Mesenchymal stem cell (in vitro differentiated cells and primary cell): ENCODE measurements around the gene PEX11A.
A peak's percentile ranks its signal among the peaks of the same experiment; 100 is the strongest.
"Not testable (repeated sequence)": the region's sequence is repeated elsewhere in the genome, so short reads cannot be mapped to it uniquely, and the experiment has no call there.

ENCODE experiments used
- DNase-seq: peaks from one replicate; pipeline ENCODE4 v3.0.0-alpha.2; 2013
- H2AFZ ChIP-seq: one replicate; pipeline ENCODE4 v1.6.1; 2013; ENCODE audit warnings: low read depth, mild to moderate bottlenecking, control low read depth, inconsistent platforms, low read length, moderate library complexity
- H2AK5ac ChIP-seq: 2 replicates; pipeline ENCODE4 v1.6.1; 2013; ENCODE audit warnings: low read length, moderate library complexity, mild to moderate bottlenecking, inconsistent platforms; ENCODE audit not compliant: severe bottlenecking
- H2BK120ac ChIP-seq: one replicate; pipeline ENCODE4 v1.6.1; 2013; ENCODE audit warnings: low read depth, mild to moderate bottlenecking, inconsistent platforms, low read length, moderate library complexity
- H2BK12ac ChIP-seq, 2 experiments: one replicate each; pipeline ENCODE4 v1.6.1; 2013; ENCODE audit warnings: inconsistent platforms in 2 of 2, low read length in 2 of 2, mild to moderate bottlenecking in 2 of 2, moderate library complexity in 2 of 2, control low read depth in 1 of 2
- H2BK15ac ChIP-seq: one replicate; pipeline ENCODE4 v1.6.1; 2013; ENCODE audit warnings: mild to moderate bottlenecking, low read depth, inconsistent platforms; ENCODE audit not compliant: poor library complexity, severe bottlenecking
- H2BK5ac ChIP-seq: 2 replicates; pipeline ENCODE4 v1.6.1; 2013; ENCODE audit warnings: low read depth, mild to moderate bottlenecking, low read length, control low read depth, inconsistent platforms; ENCODE audit not compliant: poor library complexity, severe bottlenecking
- H3K14ac ChIP-seq, 2 experiments: one replicate each; pipeline ENCODE4 v1.6.1; 2013; ENCODE audit warnings: inconsistent platforms in 2 of 2, low read length in 2 of 2, control low read depth in 1 of 2, mild to moderate bottlenecking in 1 of 2, moderate library complexity in 1 of 2
- H3K18ac ChIP-seq, 2 experiments: one replicate each; pipeline ENCODE4 v1.6.1; 2013; ENCODE audit warnings: inconsistent platforms in 2 of 2, low read length in 2 of 2, control low read depth in 1 of 2, low read depth in 1 of 2, mild to moderate bottlenecking in 1 of 2
- H3K23ac ChIP-seq, 2 experiments: one replicate each; pipeline ENCODE4 v1.6.1; 2013; ENCODE audit warnings: inconsistent platforms in 2 of 2, low read length in 2 of 2, mild to moderate bottlenecking in 2 of 2, moderate library complexity in 2 of 2, control low read depth in 1 of 2
- H3K27ac ChIP-seq: 2 replicates; pipeline ENCODE4 v1.5.1; 2013; ENCODE audit warnings: mild to moderate bottlenecking, moderate library complexity, low read length, control low read depth, inconsistent platforms; ENCODE audit not compliant: poor library complexity, severe bottlenecking
- H3K27me3 ChIP-seq, 2 experiments: 2 replicates each; pipeline versions ENCODE4 v1.6.1 to v1.7.0; 2013; ENCODE audit warnings: low read length in 2 of 2, mild to moderate bottlenecking in 2 of 2, moderate library complexity in 2 of 2, control low read depth in 1 of 2, inconsistent platforms in 1 of 2; ENCODE audit not compliant: control insufficient read depth in 1 of 2, insufficient read depth in 1 of 2
- H3K36me3 ChIP-seq, 2 experiments: 2 replicates each; pipeline versions ENCODE4 v1.6.1 to v1.7.0; 2013; ENCODE audit warnings: low read length in 2 of 2, control low read depth in 1 of 2, inconsistent platforms in 1 of 2, low read depth in 1 of 2, mild to moderate bottlenecking in 1 of 2; ENCODE audit not compliant: insufficient read depth in 2 of 2, control insufficient read depth in 1 of 2
- H3K4ac ChIP-seq, 2 experiments: one replicate each; pipeline ENCODE4 v1.6.1; 2013; ENCODE audit warnings: inconsistent platforms in 2 of 2, low read length in 2 of 2, mild to moderate bottlenecking in 2 of 2, moderate library complexity in 2 of 2, control low read depth in 1 of 2, low read depth in 1 of 2
- H3K4me1 ChIP-seq: 2 replicates; pipeline ENCODE4 v1.6.1; 2013; ENCODE audit warnings: low read depth, low read length, control low read depth; ENCODE audit not compliant: control insufficient read depth, insufficient read depth
- H3K4me2 ChIP-seq: 2 replicates; pipeline ENCODE4 v1.6.1; 2013; ENCODE audit warnings: low read length, mild to moderate bottlenecking, inconsistent platforms; ENCODE audit not compliant: poor library complexity, severe bottlenecking
- H3K4me3 ChIP-seq, 2 experiments: 2 replicates each; pipeline versions ENCODE4 v1.5.1 to v1.7.0; 2013; ENCODE audit warnings: low read length in 2 of 2, mild to moderate bottlenecking in 2 of 2, control low read depth in 1 of 2, low read depth in 1 of 2; ENCODE audit not compliant: insufficient read depth in 1 of 2
- H3K79me1 ChIP-seq: replicated peaks from 2 replicates; pipeline ENCODE4 v1.6.1; 2013; ENCODE audit warnings: mild to moderate bottlenecking, control low read depth, low read length, inconsistent platforms; ENCODE audit not compliant: poor library complexity, severe bottlenecking
- H3K9ac ChIP-seq: 2 replicates; pipeline ENCODE4 v1.7.0; 2013; ENCODE audit warnings: mild to moderate bottlenecking, low read length, moderate library complexity
- H3K9me3 ChIP-seq: 2 replicates; pipeline ENCODE4 v1.7.0; 2013; ENCODE audit warnings: mild to moderate bottlenecking, low read length; ENCODE audit not compliant: control insufficient read depth
- H4K8ac ChIP-seq: one replicate; pipeline ENCODE4 v1.6.1; 2013; ENCODE audit warnings: inconsistent platforms, mild to moderate bottlenecking, low read length, moderate library complexity
- H4K91ac ChIP-seq: one replicate; pipeline ENCODE4 v1.6.1; 2013; ENCODE audit warnings: mild to moderate bottlenecking, low read length, inconsistent platforms
- WGBS: methylation state at CpG from one replicate; pipeline ENCODE4 v1.1.7; 2013; ENCODE audit warnings: mixed read lengths; 5-methylcytosine and 5-hydroxymethylcytosine counted together

The PEX11A gene

DNA sequence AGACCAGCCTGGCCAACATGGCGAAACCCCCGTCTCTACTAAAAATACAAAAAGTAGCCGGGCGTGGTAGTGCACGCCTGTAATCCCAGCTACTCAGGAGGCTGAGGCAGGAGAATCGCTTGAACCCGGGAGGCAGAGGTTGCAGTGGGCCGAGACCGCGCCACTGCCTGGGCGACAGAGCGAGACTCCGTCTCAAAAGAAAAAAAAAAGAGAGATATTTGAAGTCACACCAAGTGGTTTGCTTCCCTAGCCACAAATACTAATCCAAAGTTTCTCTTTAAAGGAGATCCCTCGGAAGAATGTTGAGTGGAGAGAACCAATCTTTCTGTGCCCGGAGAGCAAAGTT lies 651 bp downstream of the PEX11A start:
- WGBS = 85% methylated on average over 13 of the region's 15 CpGs

DNA sequence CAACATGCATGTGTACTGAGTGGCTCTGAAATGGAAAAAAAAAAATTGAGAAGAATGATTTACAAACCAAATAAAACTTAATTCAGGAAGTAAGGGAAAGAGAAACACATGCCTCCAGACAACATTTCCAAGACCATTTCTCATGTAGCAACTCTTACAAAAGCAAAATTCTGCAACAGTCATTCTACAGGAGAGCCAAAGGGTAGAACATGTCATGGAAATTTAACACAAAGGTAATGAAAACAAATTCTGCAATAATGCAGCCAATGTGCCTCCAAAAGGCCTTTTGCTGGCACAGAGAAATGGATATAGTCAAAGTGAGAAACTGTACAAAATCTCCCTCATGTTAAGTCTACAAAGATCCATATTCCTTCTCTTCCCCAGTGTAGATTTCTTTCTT lies 4.0 kb downstream of the PEX11A start:
- H3K14ac ChIP-seq = no peak overlapping the region
- H2BK15ac ChIP-seq = no peak overlapping the region
- no peak overlapping the region for H2BK5ac ChIP-seq
- H3K9ac ChIP-seq = no peak overlapping the region
- no peak overlapping the region for H2BK120ac ChIP-seq
- DNase-seq = no peak
- no peak overlapping the region for H2AFZ ChIP-seq
- H3K4me2 ChIP-seq = no peak overlapping the region
- H3K27ac ChIP-seq = no peak overlapping the region
- H3K27me3 ChIP-seq = no peaks in the 10 kb centered on the region
- H3K18ac ChIP-seq = no peak overlapping the region
- no peak overlapping the region for H3K23ac ChIP-seq
- no peak overlapping the region for H3K4me3 ChIP-seq
- no peak overlapping the region for H2AK5ac ChIP-seq
- H3K79me1 ChIP-seq = peaks cover 8% of the 10 kb centered on the region
- no peak overlapping the region for H2BK12ac ChIP-seq
- no peaks in the 10 kb centered on the region for H3K9me3 ChIP-seq
- H4K91ac ChIP-seq = no peak overlapping the region
- peaks cover 0 to 22% of the 10 kb centered on the region in 2 experiments for H3K36me3 ChIP-seq
- no peak overlapping the region for H4K8ac ChIP-seq
- peaks cover 9% of the 10 kb centered on the region for H3K4me1 ChIP-seq
- H3K4ac ChIP-seq = no peak overlapping the region

More for the DNA sequence above, 651 bp downstream of the PEX11A start:
- not testable (repeated sequence) for H3K36me3 ChIP-seq, H3K4me1 ChIP-seq, H3K79me1 ChIP-seq, H3K9me3 ChIP-seq, H2AK5ac ChIP-seq, DNase-seq, H3K27me3 ChIP-seq, H2BK15ac ChIP-seq, H2BK5ac ChIP-seq, H3K27ac ChIP-seq
- peak overlapping the region; percentile 97 for H3K4me2 ChIP-seq
- peak overlapping the region; percentile 61 for H2BK120ac ChIP-seq
- peak overlapping the region in 1 of 2 experiments; percentile 86 for H3K14ac ChIP-seq
- peak overlapping the region in 1 of 2 experiments; percentile 69 for H3K23ac ChIP-seq
- H2AFZ ChIP-seq = peak overlapping the region; percentile 100
- peak overlapping the region; percentile 98 for H4K8ac ChIP-seq
- H2BK12ac ChIP-seq = peak overlapping the region in 1 of 2 experiments; percentile 72
- peak overlapping the region in 1 of 2 experiments; percentile 99 for H3K4ac ChIP-seq
- H3K9ac ChIP-seq = peak overlapping the region; percentile 87
- peak overlapping the region; percentile 96 for H3K4me3 ChIP-seq
- peak overlapping the region in 1 of 2 experiments; percentile 93 for H3K18ac ChIP-seq
- peak overlapping the region; percentile 85 for H4K91ac ChIP-seq

DNA sequence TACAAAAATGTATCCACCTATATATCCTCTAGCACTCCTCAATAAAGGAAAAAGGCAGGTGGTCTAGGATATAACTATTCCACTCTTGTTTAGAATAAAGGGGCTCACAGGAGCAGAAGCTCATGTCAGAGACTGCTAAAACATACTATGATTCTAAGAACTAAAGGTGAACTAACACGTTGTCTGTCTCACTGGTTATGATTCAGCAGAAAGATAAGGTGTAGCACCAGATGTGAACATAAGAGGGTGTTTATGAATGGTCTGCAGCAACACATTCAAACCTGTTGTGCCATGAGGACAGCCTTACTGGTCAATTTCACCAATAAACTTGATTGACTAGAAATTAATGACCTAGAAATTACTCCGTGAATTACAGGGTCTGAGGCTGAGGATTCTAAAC lies 4.6 kb downstream of the PEX11A start:
- 81% methylated on average over 2 of the region's 2 CpGs for WGBS
- no peaks in the 10 kb centered on the region for H3K27me3 ChIP-seq
- no peak overlapping the region for H3K18ac ChIP-seq
- H3K79me1 ChIP-seq = peaks cover 8% of the 10 kb centered on the region
- no peak overlapping the region for H2BK5ac ChIP-seq
- no peak overlapping the region for H3K23ac ChIP-seq
- H3K4me2 ChIP-seq = no peak overlapping the region
- no peak overlapping the region for H4K91ac ChIP-seq
- no peak overlapping the region for H2BK15ac ChIP-seq
- no peak overlapping the region for H2AK5ac ChIP-seq
- no peak overlapping the region for H4K8ac ChIP-seq
- no peak overlapping the region for H2BK12ac ChIP-seq
- H3K4ac ChIP-seq = no peak overlapping the region
- H3K27ac ChIP-seq = no peak overlapping the region
- no peaks in the 10 kb centered on the region for H3K9me3 ChIP-seq
- H2BK120ac ChIP-seq = no peak overlapping the region
- H3K14ac ChIP-seq = no peak overlapping the region
- H3K9ac ChIP-seq = no peak overlapping the region
- no peak overlapping the region for H2AFZ ChIP-seq
- H3K4me3 ChIP-seq = no peak overlapping the region
- DNase-seq = no peak
- peaks cover 0 to 22% of the 10 kb centered on the region in 2 experiments for H3K36me3 ChIP-seq
- peaks cover 9% of the 10 kb centered on the region for H3K4me1 ChIP-seq

DNA sequence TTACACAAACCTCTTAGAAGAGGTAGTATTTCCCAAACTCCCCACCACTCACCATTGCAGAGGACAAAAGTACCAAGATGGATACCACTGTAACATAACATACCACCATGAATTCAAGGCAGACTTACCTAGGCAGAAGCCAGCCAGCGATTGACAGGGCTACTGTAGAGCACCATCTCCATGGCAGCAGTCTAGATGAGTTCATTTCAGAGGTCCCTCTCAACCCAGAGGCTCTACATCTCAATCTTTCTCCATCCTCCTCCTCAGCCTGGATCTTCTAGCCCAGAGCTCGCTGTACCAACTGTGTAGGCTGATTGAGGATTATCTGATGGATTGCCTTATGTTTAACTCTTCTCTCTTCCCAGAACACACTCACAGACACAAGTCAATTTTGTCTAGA lies 9.4 kb downstream of the PEX11A start:
- Histone ChIP-seq H2AK5ac (no peak overlapping the region), H2BK15ac (no peak overlapping the region), H3K79me1 (no peaks in the 10 kb centered on the region), H2BK120ac (no peak overlapping the region), H4K91ac (no peak overlapping the region), H3K14ac (no peak overlapping the region), H3K18ac (no peak overlapping the region), H2BK5ac (no peak overlapping the region), H2BK12ac (no peak overlapping the region), H3K4ac (no peak overlapping the region), H3K4me3 (peak overlapping the region in 1 of 2 experiments; percentile 59), H3K23ac (no peak overlapping the region), H3K36me3 (peaks cover 0 to 20% of the 10 kb centered on the region in 2 experiments), H3K9me3 (no peaks in the 10 kb centered on the region), H3K9ac (no peak overlapping the region), H3K4me2 (no peak overlapping the region), H3K4me1 (no peaks in the 10 kb centered on the region), H3K27me3 (peaks cover 0 to 5% of the 10 kb centered on the region in 2 experiments), H4K8ac (no peak overlapping the region), H2AFZ (no peak overlapping the region), H3K27ac (no peak overlapping the region)
- DNase-seq = no peak
- WGBS = 93% methylated on average over 1 of the region's 2 CpGs
